Epithelial cell of esophagus (primary cell): Measurements from ENCODE around the gene ATOH7.
A peak's percentile ranks its signal among the peaks of the same experiment; 100 is the strongest.
"Not testable (repeated sequence)": the region's sequence is repeated elsewhere in the genome, so short reads cannot be mapped to it uniquely, and the experiment has no call there.

Experiments used
- DNase-seq: peaks from one replicate; pipeline ENCODE4 v3.0.0; 2010; ENCODE audit warnings: low read depth
- H3K4me3 ChIP-seq: 2 replicates; pipeline ENCODE4 v1.5.1; 2011; ENCODE audit warnings: mild to moderate bottlenecking, low read length, control low read depth
- CTCF ChIP-seq: IDR thresholded peaks from 2 replicates; pipeline ENCODE4 v1.5.1; 2011; ENCODE audit warnings: low read depth, mild to moderate bottlenecking, low read length, control low read depth, inconsistent platforms; ENCODE audit not compliant: insufficient read depth; ENCODE audit errors: missing control alignments

The ATOH7 gene

GRCh38 chr10:68208424-68209042, 23.4 kb downstream of the ATOH7 start:
- peak; percentile 76 for DNase-seq
- H3K4me3 ChIP-seq = no peak overlapping the region
- peak; percentile 77 for TF ChIP-seq CTCF

- H3K4me3 ChIP-seq = no peak overlapping the region
- no peak for TF ChIP-seq CTCF
- peak; percentile 45 for DNase-seq
These were observed 29.0 kb downstream of the ATOH7 start for GRCh38 chr10:68202960-68203353.

- DNase-seq = no peak
- no peak for TF ChIP-seq CTCF
- H3K4me3 ChIP-seq = no peak overlapping the region
These were observed 35.2 kb downstream of the ATOH7 start for GRCh38 chr10:68196701-68197100.

GRCh38 chr10:68195776-68196175, 36.1 kb downstream of the ATOH7 start:
- not testable (repeated sequence) for H3K4me3 ChIP-seq, DNase-seq

GRCh38 chr10:68194290-68194689, 37.6 kb downstream of the ATOH7 start:
- no peak overlapping the region for H3K4me3 ChIP-seq
- TF ChIP-seq CTCF = no peak
- DNase-seq = no peak

- TF ChIP-seq CTCF = no peak
- DNase-seq = peak; percentile 69
- H3K4me3 ChIP-seq = no peak overlapping the region
These were observed 39.8 kb downstream of the ATOH7 start for GRCh38 chr10:68192113-68192512.

GRCh38 chr10:68188835-68189234, 43.1 kb downstream of the ATOH7 start:
- no peak for TF ChIP-seq CTCF
- no peak for DNase-seq
- H3K4me3 ChIP-seq = no peak overlapping the region
